GM23338 (cell line): ENCODE results near the gene ANKRD60. TPM values are rescaled to one million over a fixed set of nuclear protein-coding genes. Genes with fewer than 3 reads are reported as not detected.

Experiments used
- ATAC-seq: fragments of 200-7000 bp; cut with Tn5 transposase; 3 replicates; pipeline ENCODE4 v1.9.1; 2020
- DNase-seq: peaks from one replicate; pipeline ENCODE4 v3.0.0-alpha.2; 2015; ENCODE audit warnings: low spot score
- H2AFZ ChIP-seq: fragments of 200-600 bp; sonication (generic); 2 replicates; pipeline ENCODE4 v1.8.0; 2016; ENCODE audit warnings: antibody characterized with exemption, mild to moderate bottlenecking, moderate library complexity
- H3F3A ChIP-seq: fragments of 200-600 bp; sonication (generic); replicated peaks from 2 replicates; pipeline ENCODE4 v1.8.0; 2017; ENCODE audit warnings: antibody characterized with exemption, mixed run types, low read depth
- H3K27ac ChIP-seq: fragments of 200-600 bp; sonication (generic); 2 replicates; pipeline ENCODE4 v1.6.1; 2016; ENCODE audit warnings: low read depth
- H3K27me3 ChIP-seq: fragments of 200-600 bp; sonication (generic); 2 replicates; pipeline ENCODE4 v1.8.0; 2016; ENCODE audit warnings: mild to moderate bottlenecking, mixed run types, moderate library complexity; ENCODE audit not compliant: insufficient read depth
- H3K36me3 ChIP-seq: fragments of 200-600 bp; sonication (generic); 2 replicates; pipeline ENCODE4 v1.8.0; 2016; ENCODE audit warnings: mild to moderate bottlenecking; ENCODE audit not compliant: insufficient read depth
- H3K4me1 ChIP-seq: fragments of 200-600 bp; sonication (generic); 2 replicates; pipeline ENCODE4 v1.8.0; 2016; ENCODE audit warnings: mild to moderate bottlenecking, moderate library complexity; ENCODE audit not compliant: insufficient read depth
- H3K4me2 ChIP-seq: fragments of 200-600 bp; sonication (generic); 2 replicates; pipeline ENCODE4 v1.7.1; 2017; ENCODE audit warnings: mixed run types
- H3K4me3 ChIP-seq: fragments of 200-600 bp; sonication (generic); 2 replicates; pipeline ENCODE4 v1.6.1; 2016; ENCODE audit warnings: mixed run types
- H3K79me2 ChIP-seq: fragments of 200-600 bp; sonication (generic); replicated peaks from 2 replicates; pipeline ENCODE4 v1.8.0; 2017; ENCODE audit warnings: mild to moderate bottlenecking; ENCODE audit not compliant: insufficient read depth
- H3K9me2 ChIP-seq: fragments of 200-600 bp; sonication (generic); 2 replicates; pipeline ENCODE4 v1.8.0; 2017; ENCODE audit not compliant: insufficient read depth
- H4K20me1 ChIP-seq: fragments of 200-600 bp; sonication (generic); replicated peaks from 2 replicates; pipeline ENCODE4 v1.8.0; 2017; ENCODE audit warnings: mild to moderate bottlenecking; ENCODE audit not compliant: insufficient read depth
- H3K27ac Mint-ChIP-seq: 2 replicates; pipeline ENCODE4 v1.8.0; 2020; ENCODE audit warnings: inconsistent platforms, mild to moderate bottlenecking, moderate library complexity, mixed read lengths
- H3K27me3 Mint-ChIP-seq: 3 replicates; pipeline ENCODE4 v1.8.0; 2022; ENCODE audit warnings: low read depth, mild to moderate bottlenecking, moderate library complexity, mixed read lengths, inconsistent platforms; ENCODE audit not compliant: insufficient read depth, poor library complexity
- H3K36me3 Mint-ChIP-seq: 3 replicates; pipeline ENCODE4 v1.8.0; 2021; ENCODE audit warnings: low read depth, mild to moderate bottlenecking, inconsistent platforms, moderate library complexity, mixed read lengths
- H3K4me1 Mint-ChIP-seq: 3 replicates; pipeline ENCODE4 v1.8.0; 2020; ENCODE audit warnings: mild to moderate bottlenecking, inconsistent platforms, mixed read lengths
- H3K4me3 Mint-ChIP-seq: 3 replicates; pipeline ENCODE4 v1.8.0; 2021; ENCODE audit warnings: moderate library complexity, mild to moderate bottlenecking, inconsistent platforms, mixed read lengths
- H3K9me3 Mint-ChIP-seq: 3 replicates; pipeline ENCODE4 v1.8.0; 2020; ENCODE audit warnings: moderate library complexity, mild to moderate bottlenecking, inconsistent platforms, mixed read lengths
- CREB1 ChIP-seq: fragments of 250-450 bp; sonication (Bioruptor Pico); IDR thresholded peaks from 2 replicates; pipeline ENCODE4 v1.5.0; 2020; ENCODE audit warnings: low read depth, mild to moderate bottlenecking, moderate library complexity
- EZH2 ChIP-seq: fragments of 200-600 bp; sonication (generic); IDR thresholded peaks from one replicate; pipeline ENCODE4 v1.8.0; 2017; ENCODE audit warnings: antibody characterized with exemption, mild to moderate bottlenecking, low read depth; ENCODE audit not compliant: unreplicated experiment
- JUNB ChIP-seq: IDR thresholded peaks from one replicate; pipeline ENCODE4 v1.6.1; 2016; ENCODE audit warnings: antibody characterized with exemption; ENCODE audit not compliant: unreplicated experiment
- NANOG ChIP-seq: IDR thresholded peaks from 2 replicates; pipeline ENCODE4 v1.6.1; 2016; ENCODE audit warnings: antibody characterized with exemption, borderline replicate concordance
- POLR2AphosphoS5 ChIP-seq: IDR thresholded peaks from 2 replicates; pipeline ENCODE4 v1.6.1; 2016; ENCODE audit warnings: antibody characterized with exemption, low read depth
- REST ChIP-seq: IDR thresholded peaks from one replicate; pipeline ENCODE4 v1.6.1; 2018; ENCODE audit warnings: antibody characterized with exemption; ENCODE audit not compliant: unreplicated experiment
- STAT1 ChIP-seq: IDR thresholded peaks from one replicate; pipeline ENCODE4 v1.6.1; 2016; ENCODE audit warnings: antibody characterized with exemption; ENCODE audit not compliant: unreplicated experiment
- ZNF114 ChIP-seq: fragments of 250-450 bp; sonication (Bioruptor Pico); IDR thresholded peaks from 2 replicates; pipeline ENCODE4 v1.5.0; 2020; ENCODE audit warnings: mild to moderate bottlenecking, moderate library complexity
- ZNF331 ChIP-seq: fragments of 250-450 bp; sonication (Bioruptor Pico); IDR thresholded peaks from 2 replicates; pipeline ENCODE4 v1.5.0; 2020; ENCODE audit warnings: low read depth, mild to moderate bottlenecking, moderate library complexity
- polyA plus RNA-seq: library from polyadenylated mRNA; unstranded; fragments of >200 nt; fragmentation: Nextera tagmentation; extraction: Ambion mirVana; gene quantifications from 2 replicates; pipeline ENCODE4 v1.2.1, GENCODE V29; 2016
- total RNA-seq: library from RNA; depleted of rRNA; stranded (reverse); fragments of >200 nt; shearing (Covaris generic); gene quantifications from 2 replicates; pipeline ENCODE4 v1.2.3, GENCODE V29; 2014
- TF ChIP-seq, protein P1 (sequence below): IDR thresholded peaks from 2 replicates; pipeline ENCODE4 v1.6.1; 2016; ENCODE audit warnings: antibody characterized with exemption

The ANKRD60 gene
- total and polyA plus RNA-seq, 2 experiments from 2014 or later, result not detected

GRCh38 chr20:58245931-58246330 is 17.5 kb upstream of the ANKRD60 start:
- ATAC-seq (no peak), DNase-seq (no peak)
- H3K4me2 ChIP-seq, result no peak overlapping the region
- H3K4me3 ChIP-seq, result no peak overlapping the region
- peaks cover 4% of the 10 kb centered on the region for H3K36me3 ChIP-seq
- H3K4me3 Mint-ChIP-seq, result no peak overlapping the region
- no peaks in the 10 kb centered on the region for H3K79me2 ChIP-seq
- no peak overlapping the region for H3K27ac ChIP-seq
- no peak overlapping the region for H2AFZ ChIP-seq
- no peaks in the 10 kb centered on the region for H3K9me2 ChIP-seq
- no peaks in the 10 kb centered on the region for H3K9me3 Mint-ChIP-seq
- no peaks in the 10 kb centered on the region for H3K4me1 ChIP-seq
- H3K4me1 Mint-ChIP-seq, result peaks cover 11% of the 10 kb centered on the region; the same call in 2 of the 3 replicates
- H4K20me1 ChIP-seq, result no peaks in the 10 kb centered on the region
- TF ChIP-seq CREB1 (CRISPR knock-in tag), result no peak
- no peak for TF ChIP-seq JUNB
- TF ChIP-seq, protein P1, sequence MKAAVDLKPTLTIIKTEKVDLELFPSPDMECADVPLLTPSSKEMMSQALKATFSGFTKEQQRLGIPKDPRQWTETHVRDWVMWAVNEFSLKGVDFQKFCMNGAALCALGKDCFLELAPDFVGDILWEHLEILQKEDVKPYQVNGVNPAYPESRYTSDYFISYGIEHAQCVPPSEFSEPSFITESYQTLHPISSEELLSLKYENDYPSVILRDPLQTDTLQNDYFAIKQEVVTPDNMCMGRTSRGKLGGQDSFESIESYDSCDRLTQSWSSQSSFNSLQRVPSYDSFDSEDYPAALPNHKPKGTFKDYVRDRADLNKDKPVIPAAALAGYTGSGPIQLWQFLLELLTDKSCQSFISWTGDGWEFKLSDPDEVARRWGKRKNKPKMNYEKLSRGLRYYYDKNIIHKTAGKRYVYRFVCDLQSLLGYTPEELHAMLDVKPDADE, result no peak
- TF ChIP-seq STAT1, result no peak
- H3K36me3 Mint-ChIP-seq, result peaks cover 38% of the 10 kb centered on the region
- no peak overlapping the region for H3K27ac Mint-ChIP-seq
- no peaks in the 10 kb centered on the region for H3K27me3 ChIP-seq
- H3F3A ChIP-seq, result no peaks in the 10 kb centered on the region
- peaks cover 3% of the 10 kb centered on the region for H3K27me3 Mint-ChIP-seq

- no peaks in the 10 kb centered on the region for H3K4me1 ChIP-seq
- ATAC-seq (no peak), DNase-seq (no peak)
- Mint-ChIP-seq H3K27ac (no peak overlapping the region), H3K4me1 (peaks cover 11% of the 10 kb centered on the region; the same call in 2 of the 3 replicates), H3K27me3 (peaks cover 3% of the 10 kb centered on the region), H3K4me3 (no peak overlapping the region), H3K36me3 (peaks cover 36% of the 10 kb centered on the region), H3K9me3 (no peaks in the 10 kb centered on the region)
- no peaks in the 10 kb centered on the region for H3K27me3 ChIP-seq
- H3K27ac ChIP-seq, result no peak overlapping the region
- no peak overlapping the region for H2AFZ ChIP-seq
- H3K9me2 ChIP-seq, result no peaks in the 10 kb centered on the region
- H4K20me1 ChIP-seq, result no peaks in the 10 kb centered on the region
- H3F3A ChIP-seq, result no peaks in the 10 kb centered on the region
- H3K4me3 ChIP-seq, result no peak overlapping the region
- H3K79me2 ChIP-seq, result no peaks in the 10 kb centered on the region
- H3K36me3 ChIP-seq, result peaks cover 4% of the 10 kb centered on the region
- H3K4me2 ChIP-seq, result no peak overlapping the region
- TF ChIP-seq POLR2AphosphoS5 (no peak), REST (no peak), ZNF114 (CRISPR knock-in tag) (no peak), NANOG (no peak), EZH2 (no peak), STAT1 (no peak), ZNF331 (CRISPR knock-in tag) (no peak)
- TF ChIP-seq, protein P1, result no peak
Measured at GRCh38 chr20:58245181-58245891, 16.9 kb upstream of the ANKRD60 start.
